ENCODE results near the gene HDAC9. TPM values are rescaled to one million over a fixed set of nuclear protein-coding genes. Genes with fewer than 3 reads are reported as not detected.

Gene HDAC9
- total RNA-seq, 1 experiment from 2014 or later, result 19.5 TPM

DNA sequence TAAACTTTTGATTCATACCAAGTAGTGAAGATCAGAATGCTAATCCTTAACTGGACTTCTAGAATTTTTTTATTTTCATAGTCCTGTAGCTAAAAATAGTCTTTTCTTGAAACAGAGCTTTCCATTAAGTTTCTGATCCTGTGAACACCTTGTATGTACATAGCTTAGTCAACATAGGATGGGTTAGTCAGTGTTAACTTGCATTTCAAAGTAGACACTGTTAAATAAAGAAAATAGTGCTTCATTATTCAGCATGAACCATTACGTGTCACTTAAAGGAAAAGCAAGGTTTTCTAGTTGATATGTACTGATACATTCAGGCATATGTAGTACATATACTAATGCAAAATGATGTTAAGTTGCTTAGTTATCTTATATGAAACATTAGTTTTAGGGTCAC is 7.5 kb upstream of the HDAC9 start:
- DNase-seq (ENCODE audit: low read depth), result no peak
- in situ Hi-C loops (cut with HindIII; ENCODE audit: low pct_unique_long_range_greater_than_20kb, low sequenced_read_pairs), result no loop called here

DNA sequence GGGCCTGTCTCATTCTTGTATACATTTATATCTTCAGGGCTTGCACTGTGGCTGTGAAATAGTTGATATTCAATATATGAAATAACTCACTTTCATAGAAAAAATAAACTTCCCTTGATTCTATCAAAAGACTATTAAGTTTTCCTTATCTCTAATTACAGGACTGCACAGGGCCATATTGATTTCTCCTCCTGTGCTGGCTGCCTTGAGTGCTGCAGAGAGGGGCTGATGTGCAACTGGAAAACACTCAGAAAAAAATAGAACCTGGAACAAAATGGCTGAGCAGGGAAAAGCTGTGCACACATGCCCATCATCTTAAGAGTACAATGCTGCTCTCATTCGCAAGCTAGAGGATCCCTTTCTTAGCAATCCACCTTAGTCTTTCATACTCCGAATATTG is 5.9 kb upstream of the HDAC9 start:
- in situ Hi-C loops (cut with HindIII; ENCODE audit: low pct_unique_long_range_greater_than_20kb, low sequenced_read_pairs), result no loop called here
- DNase-seq (ENCODE audit: low read depth), result no peak

DNA sequence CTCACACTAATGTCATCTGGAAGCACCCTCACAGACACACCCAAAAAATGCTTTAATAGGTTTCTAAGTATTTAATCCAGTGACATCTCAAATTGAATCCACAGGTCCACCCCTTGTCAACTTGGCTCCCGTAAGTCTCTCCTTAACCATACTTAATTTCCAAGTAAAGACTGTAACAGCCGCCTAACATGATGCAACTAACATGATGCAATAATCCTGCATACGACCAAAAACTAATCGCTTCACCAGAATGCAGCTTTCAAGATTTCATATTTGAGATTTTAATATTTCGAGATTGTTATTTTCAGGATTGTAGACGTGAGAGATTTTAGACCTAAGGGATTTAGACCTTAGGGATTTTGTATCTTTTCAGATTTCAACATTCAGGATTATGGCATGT is 3.7 kb upstream of the HDAC9 start:
- no peak for DNase-seq (ENCODE audit: low read depth)
- in situ Hi-C loops (cut with HindIII; ENCODE audit: low pct_unique_long_range_greater_than_20kb, low sequenced_read_pairs), result no loop called here

DNA sequence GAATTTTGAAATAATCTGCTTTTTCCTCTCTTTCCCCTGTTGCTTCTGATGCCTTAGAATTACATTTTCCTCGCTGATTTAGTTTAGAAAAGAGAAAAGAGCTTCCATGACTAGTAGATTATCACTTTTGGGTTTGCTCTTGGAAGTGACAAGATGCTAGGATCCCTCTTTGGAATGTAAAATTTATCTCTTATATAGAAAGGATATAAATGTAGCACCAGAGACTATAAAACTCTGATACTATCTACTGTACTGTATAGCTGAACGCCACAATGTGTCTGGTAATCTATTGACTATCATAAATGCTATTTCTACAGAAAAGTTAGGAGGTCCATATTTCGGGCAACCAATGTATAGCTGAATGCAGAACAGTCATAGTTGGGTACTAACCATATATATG is 1.1 kb upstream of the HDAC9 start:
- in situ Hi-C loops (cut with HindIII; ENCODE audit: low pct_unique_long_range_greater_than_20kb, low sequenced_read_pairs), result no loop called here
- no peak for DNase-seq (ENCODE audit: low read depth)

DNA sequence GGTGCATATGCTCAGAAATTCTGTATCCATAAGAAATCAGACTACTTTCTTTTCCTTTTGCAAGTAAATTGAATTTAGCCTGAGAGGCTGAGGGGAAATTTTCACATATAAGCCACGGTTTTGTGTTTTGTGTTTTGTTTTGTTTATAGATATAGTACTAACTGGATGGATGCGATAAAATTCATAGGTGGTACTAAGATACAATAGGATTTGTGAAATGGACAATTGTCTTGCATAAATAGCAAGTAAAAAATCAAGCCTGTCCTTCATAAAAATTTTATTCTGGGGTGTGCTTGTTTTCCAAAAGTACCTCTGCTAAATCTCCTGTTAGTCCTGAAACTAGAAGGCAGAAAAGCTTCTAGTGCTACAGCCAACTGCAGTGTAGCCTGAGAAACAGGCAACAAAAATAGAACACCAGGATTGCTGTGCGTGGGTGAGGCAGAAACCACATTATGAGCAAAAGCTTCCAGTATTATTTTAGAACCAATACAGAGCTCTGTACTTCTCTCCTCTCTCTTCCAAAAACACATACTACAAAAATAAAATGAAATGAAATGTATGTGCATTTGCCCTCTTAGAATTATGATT is 634 bp upstream of the HDAC9 start:
- no peak for DNase-seq (ENCODE audit: low read depth)
- in situ Hi-C loops (cut with HindIII; ENCODE audit: low pct_unique_long_range_greater_than_20kb, low sequenced_read_pairs), result no loop called here

DNA sequence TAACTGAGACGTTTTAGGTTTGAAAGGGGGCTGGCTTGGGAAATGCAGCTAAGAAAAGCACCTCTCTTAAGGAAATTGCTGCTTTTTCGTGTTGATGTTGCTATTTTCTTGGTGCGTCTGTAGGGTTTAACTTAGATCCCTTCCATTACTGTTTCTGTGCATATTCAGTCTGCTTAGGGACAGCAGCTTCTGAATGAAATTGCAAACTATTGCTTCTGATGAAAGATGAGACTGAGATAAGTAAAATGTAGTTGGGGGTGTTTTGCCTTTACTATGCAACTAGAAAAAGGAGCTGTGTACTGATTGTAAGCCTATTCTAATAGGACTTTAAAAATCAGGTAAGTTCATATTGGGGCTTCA is 772 bp downstream of the HDAC9 start:
- in situ Hi-C loops (cut with HindIII; ENCODE audit: low pct_unique_long_range_greater_than_20kb, low sequenced_read_pairs), result no loop called here

DNA sequence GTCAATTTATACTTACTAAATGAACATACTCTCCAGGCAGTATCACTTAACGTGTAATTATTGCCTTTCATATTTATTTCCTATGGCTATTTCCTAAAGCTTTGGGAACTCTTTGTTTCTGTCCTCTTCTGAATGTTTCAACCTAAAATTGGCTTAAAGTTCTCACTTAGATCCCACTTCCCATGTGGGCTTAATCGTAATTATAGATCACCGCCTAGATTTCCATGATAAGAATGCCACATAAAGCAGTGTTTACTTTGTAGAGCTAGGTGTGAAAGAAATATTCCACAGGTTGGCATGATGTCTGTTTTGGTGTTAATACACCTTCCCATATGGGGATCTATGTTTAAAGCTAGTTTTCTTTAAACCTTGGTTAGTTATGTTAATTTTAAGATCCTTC is 1.5 kb downstream of the HDAC9 start:
- in situ Hi-C loops (cut with HindIII; ENCODE audit: low pct_unique_long_range_greater_than_20kb, low sequenced_read_pairs), result no loop called here
- no peak for DNase-seq (ENCODE audit: low read depth)

More for the DNA sequence above, 772 bp downstream of the HDAC9 start:
- DNase-seq (ENCODE audit: low read depth), result no peak

DNA sequence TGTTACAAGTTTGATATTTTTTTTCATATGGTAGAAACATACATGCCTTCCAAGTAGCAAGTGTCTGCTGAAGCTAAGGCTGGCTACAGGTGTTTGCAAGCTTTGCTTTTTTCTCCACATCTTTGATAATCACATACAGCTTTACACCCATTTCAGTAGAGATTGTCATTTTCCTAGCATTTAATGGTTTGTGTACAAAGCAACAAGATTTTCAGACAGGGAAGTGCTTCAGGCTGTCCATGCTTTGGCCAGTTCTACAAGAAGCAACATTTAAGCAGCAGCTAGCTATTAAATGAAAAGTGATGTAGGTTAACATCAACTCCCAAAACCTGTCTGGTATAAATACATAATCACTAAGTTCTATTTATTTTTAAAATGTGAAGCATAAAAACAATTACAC is 2.3 kb downstream of the HDAC9 start:
- in situ Hi-C loops (cut with HindIII; ENCODE audit: low pct_unique_long_range_greater_than_20kb, low sequenced_read_pairs), result no loop called here
- DNase-seq (ENCODE audit: low read depth), result no peak

DNA sequence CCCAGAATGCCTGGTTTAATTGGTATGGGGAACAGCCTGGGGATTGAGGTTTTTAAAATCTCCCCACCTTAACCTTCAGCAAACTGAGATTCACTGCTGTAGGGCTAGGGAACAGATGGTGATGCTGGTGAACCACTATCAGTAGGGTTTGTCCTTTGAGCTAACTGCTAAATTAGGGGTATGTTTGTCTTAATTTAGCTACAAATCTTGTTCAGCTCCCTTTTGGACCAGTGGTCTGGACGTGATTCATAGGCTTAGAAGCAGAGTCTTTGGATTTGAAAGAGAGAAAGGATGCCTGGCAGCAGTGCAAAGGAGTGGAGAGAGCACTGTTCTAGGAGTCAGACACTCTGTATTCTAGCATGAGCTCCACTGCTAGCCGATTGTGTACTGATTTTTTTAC is 2.8 kb downstream of the HDAC9 start:
- in situ Hi-C loops (cut with HindIII; ENCODE audit: low pct_unique_long_range_greater_than_20kb, low sequenced_read_pairs), result no loop called here
- DNase-seq (ENCODE audit: low read depth), result no peak

DNA sequence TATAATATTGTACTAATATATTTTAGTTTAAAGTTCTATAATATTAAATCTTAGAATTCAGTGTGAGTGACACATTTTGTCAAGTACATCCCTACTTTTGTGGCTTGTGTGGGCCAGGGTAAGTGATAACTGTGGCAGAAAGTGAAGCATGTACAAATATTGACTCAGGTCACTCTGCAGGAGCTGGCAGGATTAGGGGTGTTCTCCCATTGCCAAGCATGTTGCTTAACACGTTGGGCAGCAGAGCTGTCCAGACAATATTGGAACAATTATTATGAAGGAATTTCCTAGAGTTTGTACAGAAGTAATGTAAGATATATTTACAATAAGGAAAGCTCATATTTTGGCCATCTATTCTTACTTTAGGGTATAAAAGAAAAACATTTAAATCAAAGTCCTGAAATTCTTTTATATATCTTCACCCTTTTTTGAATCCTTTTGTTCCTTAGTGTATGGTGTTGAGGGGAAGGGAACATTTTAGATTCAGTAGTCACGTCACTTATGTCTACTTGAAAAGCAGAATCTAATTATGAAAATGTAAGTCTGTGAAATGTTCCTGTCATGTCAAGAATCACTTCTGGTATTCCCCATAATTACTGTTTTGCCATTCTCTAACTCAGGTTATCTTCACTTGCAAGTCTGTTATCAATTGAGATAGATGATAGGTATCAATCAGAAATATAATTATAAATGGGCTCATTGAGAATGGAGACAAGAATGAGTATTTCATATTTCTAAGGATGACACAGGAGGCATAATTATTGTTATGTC is 4.0 kb downstream of the HDAC9 start:
- in situ Hi-C loops (cut with HindIII; ENCODE audit: low pct_unique_long_range_greater_than_20kb, low sequenced_read_pairs), result no loop called here
- DNase-seq (ENCODE audit: low read depth), result no peak

DNA sequence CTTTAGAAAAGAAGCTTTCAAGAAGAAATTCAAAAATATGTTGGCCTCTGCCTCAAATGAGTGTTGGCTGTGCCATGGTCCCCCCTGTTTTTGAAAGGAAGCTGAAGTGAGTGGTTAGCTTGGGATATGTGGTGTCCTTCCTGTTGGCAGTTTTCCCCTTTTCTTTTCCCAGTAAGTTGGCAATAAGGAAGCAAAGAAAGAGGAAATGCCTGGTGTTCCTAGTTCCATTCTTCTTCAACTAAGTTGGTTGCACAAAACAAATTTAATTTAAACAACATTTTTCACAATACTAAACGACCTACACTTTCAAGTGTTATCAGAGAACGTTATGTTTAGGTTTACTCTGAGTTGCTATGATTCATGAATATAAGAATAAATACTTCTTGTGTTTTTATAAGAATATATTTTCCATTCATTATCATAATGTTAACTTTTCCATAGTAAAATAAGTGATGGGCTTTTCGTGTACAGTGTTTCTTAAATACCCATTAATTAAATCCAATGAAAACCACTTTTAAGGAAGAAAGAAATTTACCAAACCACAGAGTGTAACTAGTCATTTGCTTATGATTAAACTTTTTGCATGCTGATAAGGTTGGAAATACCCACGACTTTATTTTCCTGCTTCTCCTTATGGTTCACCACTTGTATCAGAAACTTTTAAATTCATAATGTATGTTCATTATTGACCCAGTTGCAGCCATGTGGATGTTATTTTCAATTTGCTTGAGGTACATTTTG is 7.7 kb downstream of the HDAC9 start:
- in situ Hi-C loops (cut with HindIII; ENCODE audit: low pct_unique_long_range_greater_than_20kb, low sequenced_read_pairs), result no loop called here
- DNase-seq (ENCODE audit: low read depth), result no peak

DNA sequence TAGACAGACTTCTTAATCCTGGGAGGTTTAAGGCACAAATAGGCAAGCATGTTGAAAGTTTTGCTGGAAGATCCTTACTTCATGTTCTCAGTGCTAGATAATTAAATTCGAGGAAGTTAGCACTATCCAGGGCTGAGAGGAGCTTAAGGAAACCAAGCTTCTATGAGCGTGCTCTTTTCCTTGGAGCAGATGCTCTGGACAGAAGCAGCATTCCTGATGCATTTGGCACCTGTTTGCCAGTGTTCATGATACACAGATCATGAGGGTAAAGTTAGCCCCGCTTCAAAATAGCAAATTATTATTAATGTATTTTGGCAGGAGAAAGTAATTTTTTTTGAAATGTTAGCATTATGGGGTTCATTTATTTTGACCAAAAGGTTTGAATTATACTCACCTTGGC is 9.4 kb downstream of the HDAC9 start:
- DNase-seq (ENCODE audit: low read depth), result no peak
- in situ Hi-C loops (cut with HindIII; ENCODE audit: low pct_unique_long_range_greater_than_20kb, low sequenced_read_pairs), result no loop called here

DNA sequence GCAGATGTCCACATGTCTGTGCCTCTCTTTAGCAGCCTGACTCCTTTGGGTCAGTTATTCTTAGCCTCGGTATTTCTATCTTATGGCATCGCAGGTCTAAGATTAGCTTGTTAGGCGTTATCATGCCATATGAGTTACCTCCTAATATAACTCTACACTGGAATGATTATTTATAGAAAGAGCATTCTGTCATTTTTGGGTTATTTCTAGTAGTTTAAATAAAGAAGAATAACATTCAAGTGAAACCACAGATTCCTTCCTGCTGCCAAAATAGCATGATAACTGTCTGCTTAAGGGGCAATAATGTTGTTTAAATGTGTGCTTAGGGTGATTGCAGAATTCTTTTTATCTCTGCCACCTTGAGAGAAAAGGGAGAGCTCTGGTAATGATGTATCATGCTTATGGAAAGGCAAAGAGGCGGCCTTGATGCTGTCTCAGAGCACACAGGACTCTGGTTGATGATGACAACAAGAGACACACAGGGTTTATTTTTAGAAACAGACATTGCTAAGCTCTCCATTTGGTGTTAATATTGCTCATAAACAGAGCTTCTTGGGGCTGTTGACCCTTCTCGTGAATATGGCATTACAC is 10.4 kb downstream of the HDAC9 start:
- no peak for DNase-seq (ENCODE audit: low read depth)
- in situ Hi-C loops (cut with HindIII; ENCODE audit: low pct_unique_long_range_greater_than_20kb, low sequenced_read_pairs), result no loop called here

DNA sequence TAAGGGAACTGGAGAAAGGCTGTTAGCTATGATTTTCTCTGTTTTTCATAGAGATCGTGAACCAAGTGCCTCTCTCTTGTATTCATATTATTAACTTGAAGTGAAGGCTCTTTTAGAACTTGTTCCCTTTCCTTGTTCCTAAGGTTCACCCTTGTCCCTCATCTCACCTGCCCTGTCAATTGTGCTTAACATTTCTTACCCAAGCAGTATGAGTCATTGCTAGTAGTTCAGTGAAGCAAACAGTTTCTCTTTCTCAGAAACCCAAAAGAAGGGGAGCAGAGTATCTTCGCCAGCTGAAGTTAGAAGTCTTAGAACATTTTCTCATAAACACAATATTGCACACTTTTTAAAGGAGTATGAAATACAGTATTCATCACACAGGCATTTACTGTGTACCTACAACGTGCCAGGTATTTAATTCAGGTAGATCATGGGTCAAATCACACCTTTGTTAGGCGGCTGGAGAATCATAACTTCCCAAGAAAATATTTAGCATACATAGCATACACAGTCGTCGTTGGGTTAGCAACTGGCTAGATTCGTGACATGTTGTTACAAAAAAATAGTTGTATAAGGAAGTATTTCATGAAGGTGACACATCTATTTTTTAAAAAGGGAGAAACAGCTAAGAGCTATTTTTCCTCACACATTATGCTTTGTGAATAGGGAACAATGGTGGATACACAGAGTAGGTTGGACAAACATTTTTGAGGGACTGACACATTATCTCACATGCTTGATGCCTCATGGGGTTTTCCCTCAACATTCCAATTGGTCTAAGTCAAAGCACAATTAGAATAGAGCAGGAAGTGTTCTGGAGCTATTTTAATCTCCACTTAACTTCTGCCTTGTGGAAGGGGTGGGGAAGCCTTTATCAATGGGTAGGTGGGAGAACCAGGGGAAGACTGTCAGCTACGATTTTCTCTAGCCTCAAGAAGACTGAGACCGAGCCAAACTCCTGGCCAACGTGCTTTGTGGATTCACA is 13.2 kb downstream of the HDAC9 start:
- in situ Hi-C loops (cut with HindIII; ENCODE audit: low pct_unique_long_range_greater_than_20kb, low sequenced_read_pairs), result no loop called here
- DNase-seq (ENCODE audit: low read depth), result peak; percentile 94

DNA sequence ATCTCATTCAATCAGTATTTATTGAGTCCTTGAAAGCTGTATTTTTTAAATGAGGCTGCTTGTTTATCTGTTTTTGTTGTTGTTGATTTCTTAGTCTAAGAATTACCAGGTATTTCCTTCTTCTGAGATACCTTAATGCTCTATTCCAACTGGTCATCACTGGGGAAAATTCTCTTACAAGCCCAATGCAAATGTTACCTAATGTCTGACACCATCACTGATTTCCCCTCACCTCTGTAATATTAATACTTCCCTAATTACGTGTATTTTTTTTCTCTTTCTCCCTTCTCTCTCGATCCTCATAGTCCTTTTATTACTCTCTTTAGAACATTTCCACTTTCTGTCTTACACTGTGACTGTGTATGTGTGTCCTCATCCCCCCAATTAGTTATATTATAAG is 13.9 kb downstream of the HDAC9 start:
- in situ Hi-C loops (cut with HindIII; ENCODE audit: low pct_unique_long_range_greater_than_20kb, low sequenced_read_pairs), result no loop called here

DNA sequence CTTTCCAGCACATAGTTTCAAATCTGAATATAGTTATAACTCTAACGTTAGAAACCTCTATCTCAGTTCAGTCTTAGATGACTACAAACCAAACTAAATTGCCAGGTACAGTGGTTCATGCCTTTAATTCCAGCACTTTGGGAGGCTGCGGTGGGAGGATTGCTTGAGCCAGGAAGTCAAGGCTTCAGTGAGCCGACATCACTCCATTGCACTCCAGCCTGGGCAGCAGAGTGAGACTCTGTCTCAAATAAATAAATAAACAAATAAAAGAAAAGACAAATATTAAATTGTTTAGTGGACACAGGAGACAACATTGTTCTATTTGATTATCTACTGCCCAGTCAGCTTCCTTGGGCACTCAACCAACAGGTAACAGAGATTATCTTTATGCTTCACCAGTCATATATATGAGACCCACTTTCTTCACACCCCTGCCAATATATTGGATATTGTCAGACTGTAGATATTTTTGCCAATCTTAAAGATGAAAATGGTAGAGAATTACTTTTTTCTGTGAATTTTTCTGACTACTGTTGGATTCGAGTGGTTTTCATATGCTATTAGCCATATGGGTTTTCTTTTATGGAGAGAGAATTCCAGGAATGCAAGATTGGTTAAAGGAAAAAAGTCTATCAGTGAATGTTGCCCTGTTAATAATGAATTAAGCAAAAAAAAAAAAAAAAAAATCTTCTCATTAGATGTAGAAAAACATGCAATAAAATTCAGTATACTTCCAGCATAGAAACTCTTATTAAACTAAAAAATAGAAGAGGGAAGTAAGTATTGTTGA is 16.0 kb downstream of the HDAC9 start:
- peak; percentile 58 for DNase-seq (ENCODE audit: low read depth)
- in situ Hi-C loops (cut with HindIII; ENCODE audit: low pct_unique_long_range_greater_than_20kb, low sequenced_read_pairs), result no loop called here

More for the DNA sequence above, 13.9 kb downstream of the HDAC9 start:
- no peak for DNase-seq (ENCODE audit: low read depth)

DNA sequence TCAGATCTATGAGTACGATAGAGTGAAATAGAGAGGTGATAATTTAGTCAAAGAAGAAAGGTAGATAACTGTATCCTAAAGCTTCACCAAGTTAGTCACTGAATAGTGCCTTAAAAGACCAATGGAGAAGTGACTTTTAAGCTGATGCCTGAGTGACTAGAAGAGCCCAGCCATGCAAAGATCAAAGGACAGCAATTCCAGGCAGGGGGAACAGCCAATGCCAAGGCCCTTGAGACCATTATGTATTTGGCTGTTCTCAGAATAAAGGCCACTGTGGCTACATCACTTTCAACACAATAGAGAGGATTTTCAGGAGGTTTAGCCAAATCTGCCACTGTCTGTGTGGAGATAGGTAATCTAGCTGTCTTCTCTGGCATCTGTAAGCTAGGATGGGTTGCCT is 17.8 kb downstream of the HDAC9 start:
- DNase-seq (ENCODE audit: low read depth), result no peak
- in situ Hi-C loops (cut with HindIII; ENCODE audit: low pct_unique_long_range_greater_than_20kb, low sequenced_read_pairs), result no loop called here

All from Caki2 (cell line).